Measurements from ENCODE around the gene MRPL10.

The MRPL10 gene

DNA sequence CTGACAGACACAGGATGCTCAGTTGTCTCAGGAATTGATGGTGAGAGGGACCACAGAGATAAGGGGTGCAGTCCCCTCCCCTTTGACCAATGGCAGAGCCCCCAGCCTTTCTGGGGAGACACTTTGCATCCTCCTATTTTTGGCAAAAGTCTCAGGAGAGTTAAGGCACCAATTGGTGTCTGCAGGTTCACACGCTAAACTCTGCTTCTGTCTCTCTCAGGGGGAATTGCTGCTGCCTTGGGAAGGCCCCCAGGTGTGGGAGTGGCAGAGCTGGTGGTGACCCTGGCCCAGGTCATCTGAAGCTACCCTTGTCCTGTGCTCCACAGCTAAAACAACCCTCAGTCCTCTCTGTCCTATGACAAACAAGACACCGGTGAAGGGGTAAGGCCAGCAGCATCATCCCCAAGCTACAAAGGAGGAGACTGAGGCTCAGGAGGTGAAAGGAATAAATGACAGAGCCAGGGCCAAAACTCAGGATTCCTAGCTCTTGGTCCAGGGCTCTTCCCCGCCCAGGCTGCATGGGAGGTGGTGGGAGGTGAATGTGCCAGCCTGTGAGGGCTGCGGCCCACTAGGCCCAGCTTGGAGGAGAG, 30.1 kb downstream of the MRPL10 start:
- H3K27ac ChIP-seq (replicated peaks), result no peak overlapping the region
- no peak for DNase-seq (ENCODE audit: low read depth in 1 of 2, low spot score in 1 of 2)
- TF ChIP-seq REST (IDR thresholded peaks at IDR 0.05; ENCODE audit: insufficient replicate concordance, low read depth) (no peak), SPI1 (IDR thresholded peaks at IDR 0.05; ENCODE audit: borderline replicate concordance, low read depth) (no peak), POLR2AphosphoS5 (IDR thresholded peaks at IDR 0.05; ENCODE audit: low read depth) (no peak), CTCF (IDR thresholded peaks at IDR 0.05; ENCODE audit: insufficient read depth, low read length) (no peak), GABPA (IDR thresholded peaks at IDR 0.05; ENCODE audit: low read depth) (no peak)
- H3K27me3 ChIP-seq (ENCODE audit: insufficient read depth, poor library complexity, severe bottlenecking), result no peaks in the 10 kb centered on the region
- H3K4me3 ChIP-seq (replicated peaks; ENCODE audit: insufficient read depth, low read length), result no peak overlapping the region

- no peak overlapping the region for H3K4me3 ChIP-seq (replicated peaks; ENCODE audit: insufficient read depth, low read length)
- TF ChIP-seq POLR2AphosphoS5 (IDR thresholded peaks at IDR 0.05; ENCODE audit: low read depth) (no peak), GABPA (IDR thresholded peaks at IDR 0.05; ENCODE audit: low read depth) (no peak), REST (IDR thresholded peaks at IDR 0.05; ENCODE audit: insufficient replicate concordance, low read depth) (no peak), SPI1 (IDR thresholded peaks at IDR 0.05; ENCODE audit: borderline replicate concordance, low read depth) (no peak), CTCF (IDR thresholded peaks at IDR 0.05; ENCODE audit: insufficient read depth, low read length) (no peak)
- no peak for DNase-seq (ENCODE audit: low read depth in 1 of 2, low spot score in 1 of 2)
These were observed 30.7 kb downstream of the MRPL10 start for GRCh38 chr17:47800686-47801085.

DNA sequence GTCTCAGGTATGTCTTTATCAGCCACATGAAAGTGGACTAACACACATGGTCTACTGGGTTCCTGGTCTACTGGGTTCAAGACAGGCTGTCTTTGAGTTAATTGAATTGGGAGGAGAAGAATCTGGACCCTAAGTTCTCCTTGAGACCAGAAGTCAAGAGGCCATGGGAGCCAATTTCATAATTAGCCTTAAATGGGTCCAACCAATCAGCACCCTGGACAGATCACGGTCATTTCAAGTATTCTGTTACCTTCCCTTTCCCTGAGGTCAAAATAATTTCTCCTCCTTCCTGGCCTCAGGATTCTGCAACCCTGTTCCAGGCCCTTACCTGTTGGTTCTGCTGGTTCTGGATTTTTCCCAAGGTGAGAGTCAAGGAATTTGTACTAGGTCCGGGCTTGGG, 33.5 kb downstream of the MRPL10 start:
- Histone ChIP-seq H3K27ac (replicated peaks) (no peak overlapping the region), H3K27me3 (ENCODE audit: insufficient read depth, poor library complexity, severe bottlenecking) (peaks cover 24% of the 10 kb centered on the region), H3K4me3 (replicated peaks; ENCODE audit: insufficient read depth, low read length) (no peak overlapping the region)
- DNase-seq (ENCODE audit: low read depth in 1 of 2, low spot score in 1 of 2), result no peak
- TF ChIP-seq SPI1 (IDR thresholded peaks at IDR 0.05; ENCODE audit: borderline replicate concordance, low read depth), result no peak
- peak; percentile 94 for TF ChIP-seq REST (IDR thresholded peaks at IDR 0.05; ENCODE audit: insufficient replicate concordance, low read depth)
- no peak for TF ChIP-seq GABPA (IDR thresholded peaks at IDR 0.05; ENCODE audit: low read depth)

More at GRCh38 chr17:47800686-47801085, 30.7 kb downstream of the MRPL10 start:
- H3K27me3 ChIP-seq (ENCODE audit: insufficient read depth, poor library complexity, severe bottlenecking), result peaks cover 2% of the 10 kb centered on the region
- no peak overlapping the region for H3K27ac ChIP-seq (replicated peaks)
